Measurements from ENCODE around the gene FLOT1. TPM values are rescaled to one million over a fixed set of nuclear protein-coding genes. Genes with fewer than 3 reads are reported as not detected.

Gene FLOT1
- total and polyA plus RNA-seq, 2 of the 13 experiments (the other 11 are each of a cell fraction or from before 2014, with no cell fraction given), result 82.3 to 130 TPM

GRCh38 chr6:30721198-30722024 is 21.1 kb downstream of the FLOT1 start (continued):
- no peak for TF ChIP-seq BCLAF1 (IDR thresholded peaks at IDR 0.05)
- no peak; the same call in 1 of the 2 replicates for TF ChIP-seq ZNF230 (CRISPR knock-in tag; IDR thresholded peaks at IDR 0.05)
- no peak for TF ChIP-seq ONECUT2 (CRISPR knock-in tag; IDR thresholded peaks at IDR 0.05)
- TF ChIP-seq HMGXB4 (CRISPR knock-in tag; IDR thresholded peaks at IDR 0.05; ENCODE audit: borderline replicate concordance in 1 of 2, low read depth in 1 of 2), result peak; percentile 55 to 78
- peak; percentile 82 for TF ChIP-seq SPEN (CRISPR knock-in tag; IDR thresholded peaks at IDR 0.05; ENCODE audit: low read depth)
- TF ChIP-seq SALL2 (CRISPR knock-in tag; IDR thresholded peaks at IDR 0.05), result no peak; the same call in 1 of the 2 replicates
- TF ChIP-seq ZNF772 (CRISPR knock-in tag; IDR thresholded peaks at IDR 0.05), result peak; percentile 95
- TF ChIP-seq EEA1 (CRISPR knock-in tag; IDR thresholded peaks at IDR 0.05; ENCODE audit: borderline replicate concordance), result peak; percentile 83; the same call in 1 of the 2 replicates
- peak; percentile 82 for TF ChIP-seq SOX5 (CRISPR knock-in tag; IDR thresholded peaks at IDR 0.05; ENCODE audit: borderline replicate concordance)
- no peak for TF ChIP-seq RCOR2 (CRISPR knock-in tag; IDR thresholded peaks at IDR 0.05)
- TF ChIP-seq ETV6 (CRISPR knock-in tag; conservative IDR thresholded peaks at IDR 0.05), result no peak
- peak; percentile 45 for TF ChIP-seq ELF1 (CRISPR knock-in tag; IDR thresholded peaks at IDR 0.05)
- TF ChIP-seq REXO4 (CRISPR knock-in tag; IDR thresholded peaks at IDR 0.05; ENCODE audit: borderline replicate concordance), result no peak
- 0 out of 2 replicates have a peak, but pooled peaks have one; percentile 30 for TF ChIP-seq ZHX1 (CRISPR knock-in tag; IDR thresholded peaks at IDR 0.05; ENCODE audit: low read depth)
- TF ChIP-seq ZBTB3 (CRISPR knock-in tag; IDR thresholded peaks at IDR 0.05; ENCODE audit: borderline replicate concordance, low read depth), result peak; percentile 46; the same call in 1 of the 2 replicates
- TF ChIP-seq ZKSCAN5 (CRISPR knock-in tag; IDR thresholded peaks at IDR 0.05), result no peak
- TF ChIP-seq CERS6 (CRISPR knock-in tag; IDR thresholded peaks at IDR 0.05), result no peak
- no peak for TF ChIP-seq ZNF513 (CRISPR knock-in tag; conservative IDR thresholded peaks at IDR 0.05)
- peak; percentile 36 for TF ChIP-seq HNRNPH1 (optimal IDR thresholded peaks at IDR 0.05; ENCODE audit: low read depth, low read length)
